Stimulated activated CD4-positive, alpha-beta T cell treated with anti-CD3 and anti-CD28 coated beads, Interleukin-1b, Interleukin-23, amount 100 ng/mL, for 4 hours (primary cell): ENCODE data around the gene NUDT3.
A peak's percentile ranks its signal among the peaks of the same experiment; 100 is the strongest.

Experiments used
- DNase-seq, 2 donors: peaks; one replicate each; pipeline ENCODE4 v3.0.0-alpha.2; 2020; ENCODE audit warnings: low read depth in 2 of 2

NUDT3 gene

DNA sequence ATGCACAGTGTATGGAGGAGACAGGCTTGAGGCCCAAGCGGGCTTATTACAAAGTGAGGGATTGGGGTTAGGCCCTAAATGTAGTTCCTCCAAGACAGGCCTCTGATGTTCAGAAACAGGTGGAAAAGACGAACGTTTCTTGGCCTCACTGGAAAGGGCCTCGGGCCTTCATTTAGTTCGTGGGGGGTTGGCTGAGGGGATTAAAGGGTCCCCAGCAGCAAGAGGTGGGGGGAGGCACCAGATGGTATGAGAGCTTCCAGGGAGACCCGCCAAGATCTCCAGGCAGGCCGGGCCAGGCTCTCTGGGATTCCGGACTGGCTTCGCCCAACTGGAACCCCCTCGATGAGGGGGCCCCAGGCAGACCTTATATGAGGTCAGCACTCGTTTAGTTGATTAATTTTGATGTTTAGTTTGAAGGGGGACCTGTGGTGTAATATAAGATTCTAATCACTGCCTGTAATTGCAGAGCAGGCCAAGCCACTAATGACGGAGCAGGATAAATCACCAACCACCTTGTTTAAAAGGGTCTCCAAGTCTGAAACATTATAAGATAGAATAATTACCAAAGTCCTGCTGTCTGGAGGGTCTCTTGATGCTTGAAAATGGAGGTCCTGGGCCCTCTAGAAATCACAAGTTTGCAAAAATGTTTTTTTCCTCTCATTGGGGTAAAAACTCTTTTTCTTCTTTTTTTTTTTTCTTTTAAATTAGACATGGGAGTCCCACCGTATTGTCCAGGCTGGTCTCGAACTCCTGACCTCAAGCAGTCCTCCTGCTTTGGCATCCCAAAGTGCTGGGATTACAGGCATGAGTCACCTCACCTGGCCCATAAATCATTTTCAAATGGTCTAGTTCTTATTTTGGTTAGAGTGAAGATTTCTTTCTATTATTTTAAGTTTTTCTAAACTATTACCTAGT, 153.6 kb downstream of the NUDT3 start:
- no peak for DNase-seq

GRCh38 chr6:34237722-34238584, 154.5 kb downstream of the NUDT3 start:
- DNase-seq, result peak; percentile 65 to 73

GRCh38 chr6:34237316-34237721, 155.2 kb downstream of the NUDT3 start:
- DNase-seq, result no peak

DNA sequence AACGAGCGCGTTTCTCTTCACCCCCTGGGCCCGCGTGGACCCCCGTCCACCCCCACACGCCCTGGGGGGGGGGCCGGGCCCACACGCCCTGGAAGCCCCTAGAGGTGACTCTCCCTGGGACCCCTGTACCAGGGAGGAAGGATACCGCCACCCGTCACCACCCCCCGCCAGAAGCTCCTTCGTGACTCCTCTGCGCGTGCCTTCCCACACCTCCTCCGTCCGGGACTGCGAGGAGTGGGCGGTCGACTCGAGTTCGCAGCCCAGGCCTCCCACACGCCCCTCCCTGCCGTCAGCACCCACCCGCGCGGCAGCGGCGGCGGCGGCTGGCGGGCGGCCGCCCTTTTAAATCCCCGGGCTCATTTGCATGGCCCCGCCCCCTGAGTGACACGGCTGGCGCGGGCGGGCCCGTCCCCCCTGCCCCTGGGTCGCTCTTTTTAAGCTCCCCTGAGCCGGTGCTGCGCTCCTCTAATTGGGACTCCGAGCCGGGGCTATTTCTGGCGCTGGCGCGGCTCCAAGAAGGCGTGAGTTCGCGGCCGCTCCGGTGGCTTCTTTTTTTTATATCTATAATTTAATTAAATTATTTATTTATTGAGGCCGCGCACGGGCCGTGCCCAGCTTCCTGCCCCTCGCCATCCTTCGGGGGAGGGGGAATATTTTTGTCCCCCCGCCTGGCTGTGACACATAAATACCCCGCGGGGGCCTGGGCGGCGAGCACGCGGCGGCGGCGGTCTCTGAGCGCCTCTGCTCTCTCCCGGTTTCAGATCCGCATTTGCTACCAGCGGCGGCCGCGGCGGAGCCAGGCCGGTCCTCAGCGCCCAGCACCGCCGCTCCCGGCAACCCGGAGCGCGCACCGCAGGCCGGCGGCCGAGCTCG, 155.8 kb downstream of the NUDT3 start, which contains the start of gene HMGA1:
TSS of gene HMGA1 (plus strand) at position 431 of the 873 bp plus-strand sequence. CDS start 3,908 bp downstream, outside the sequence.
- DNase-seq, result peak; percentile 90 to 93

DNA sequence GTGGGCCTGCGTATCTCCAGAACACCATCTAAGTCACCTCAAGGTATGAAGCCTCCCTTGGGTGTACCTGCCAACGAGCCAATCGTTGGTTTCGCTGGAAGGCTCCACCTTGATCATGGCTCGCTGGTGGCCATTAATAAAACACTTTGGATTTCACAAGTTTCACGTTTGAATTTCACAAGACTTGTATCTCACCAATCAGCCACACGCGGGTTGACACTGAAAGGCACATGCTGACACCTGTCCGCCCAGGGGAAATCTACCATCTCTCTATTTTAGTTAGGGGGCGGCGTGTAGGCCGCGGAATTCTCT, 156.4 kb downstream of the NUDT3 start:
- DNase-seq, result peak in 1 of 2 donors; percentile 42

- peak; percentile 59 to 61 for DNase-seq
Measured at GRCh38 chr6:34235307-34236130, 156.9 kb downstream of the NUDT3 start.

GRCh38 chr6:34234667-34235306, 157.7 kb downstream of the NUDT3 start:
- no peak for DNase-seq

DNA sequence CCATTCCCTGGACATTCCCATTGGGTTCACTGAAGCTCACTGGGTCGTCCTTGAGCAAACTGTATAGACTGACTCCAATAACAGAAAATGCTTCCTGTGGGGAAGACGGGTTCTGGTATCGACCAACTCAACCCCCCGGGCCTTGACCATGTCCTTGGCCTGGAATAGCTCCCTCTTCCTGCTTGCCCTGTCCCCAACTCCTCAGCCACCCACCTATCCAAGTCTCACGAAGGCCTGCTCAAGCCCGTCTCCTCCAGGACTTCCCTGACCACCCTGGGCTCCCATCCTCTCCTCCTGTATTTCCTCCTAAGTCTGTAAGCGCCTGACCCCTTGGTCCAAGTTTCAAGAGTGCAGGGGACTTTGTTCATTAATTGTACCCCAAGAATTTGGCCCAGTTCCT, 158.6 kb downstream of the NUDT3 start:
- no peak for DNase-seq

- no peak for DNase-seq
Measured at GRCh38 chr6:34232901-34233300, 159.6 kb downstream of the NUDT3 start.

GRCh38 chr6:34231566-34232336, 160.7 kb downstream of the NUDT3 start:
- DNase-seq, result no peak

- no peak for DNase-seq
Measured at GRCh38 chr6:34230653-34231371, 161.7 kb downstream of the NUDT3 start.

DNA sequence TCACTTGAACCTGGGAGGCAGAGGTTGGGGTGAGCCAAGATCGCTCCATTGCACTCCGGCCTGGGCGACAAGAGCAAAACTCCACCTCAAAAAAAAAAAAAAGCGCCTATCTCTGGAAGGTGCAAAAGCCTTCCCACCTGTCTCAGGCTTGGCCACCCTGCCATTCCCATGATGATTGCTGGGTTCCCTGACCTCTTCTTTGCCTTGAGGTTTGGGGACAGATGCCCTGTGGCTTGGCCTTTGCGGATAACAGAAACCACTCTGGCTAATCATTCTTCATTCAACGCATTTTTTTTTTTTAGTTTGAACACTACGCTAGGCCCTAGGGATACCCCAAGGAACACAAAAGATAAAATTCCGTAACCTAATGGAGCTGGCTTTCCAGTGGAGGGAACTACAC, 162.6 kb downstream of the NUDT3 start:
- DNase-seq, result no peak
